ENCODE data around the gene TCERG1L.

TCERG1L gene

DNA sequence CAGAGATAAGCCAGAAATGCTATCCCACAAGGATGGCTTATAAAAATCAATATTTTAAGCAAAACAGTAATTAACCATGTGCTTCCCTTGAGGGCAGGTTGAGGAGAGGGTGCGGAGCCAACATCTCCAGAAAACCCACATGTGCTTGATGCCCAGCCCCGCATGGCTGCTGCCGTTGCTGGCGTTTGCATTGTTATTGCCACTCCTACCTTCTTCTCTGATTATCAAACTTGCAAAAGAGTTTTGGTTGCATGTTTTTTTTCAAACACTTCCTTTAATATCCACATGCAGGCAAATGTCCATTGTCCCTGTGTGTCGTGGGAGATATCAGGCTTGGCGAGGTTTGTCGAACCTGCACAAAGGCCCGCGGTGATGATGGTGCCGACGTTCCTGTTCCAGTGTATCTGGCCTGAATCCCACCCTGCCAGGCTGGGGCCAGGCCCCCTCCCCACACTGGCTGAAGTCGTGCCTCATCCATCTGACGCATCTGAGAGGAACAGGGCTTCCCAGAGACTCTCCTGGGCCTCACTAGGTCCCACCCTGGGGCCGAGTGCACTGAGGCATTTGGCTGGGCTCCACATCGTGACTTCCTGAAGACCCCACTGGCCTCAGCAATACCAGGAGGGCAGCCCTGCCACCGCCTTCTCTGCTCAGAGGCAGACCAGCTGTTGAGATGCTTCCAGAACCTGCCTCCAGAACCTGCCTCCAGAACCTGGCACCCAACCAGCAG is 40.9 kb downstream of the TCERG1L start:
- no peak overlapping the region for H3K27ac Mint-ChIP-seq
- H3K9me3 Mint-ChIP-seq: no peaks in the 10 kb centered on the region
- no peaks in the 10 kb centered on the region for H3K4me1 Mint-ChIP-seq (ENCODE audit: low read depth)
- no peak overlapping the region for H3K4me3 Mint-ChIP-seq
- no peaks in the 10 kb centered on the region for H3K27me3 Mint-ChIP-seq
- no peaks in the 10 kb centered on the region for H3K36me3 Mint-ChIP-seq (ENCODE audit: low read depth)
- no peak for DNase-seq

DNA sequence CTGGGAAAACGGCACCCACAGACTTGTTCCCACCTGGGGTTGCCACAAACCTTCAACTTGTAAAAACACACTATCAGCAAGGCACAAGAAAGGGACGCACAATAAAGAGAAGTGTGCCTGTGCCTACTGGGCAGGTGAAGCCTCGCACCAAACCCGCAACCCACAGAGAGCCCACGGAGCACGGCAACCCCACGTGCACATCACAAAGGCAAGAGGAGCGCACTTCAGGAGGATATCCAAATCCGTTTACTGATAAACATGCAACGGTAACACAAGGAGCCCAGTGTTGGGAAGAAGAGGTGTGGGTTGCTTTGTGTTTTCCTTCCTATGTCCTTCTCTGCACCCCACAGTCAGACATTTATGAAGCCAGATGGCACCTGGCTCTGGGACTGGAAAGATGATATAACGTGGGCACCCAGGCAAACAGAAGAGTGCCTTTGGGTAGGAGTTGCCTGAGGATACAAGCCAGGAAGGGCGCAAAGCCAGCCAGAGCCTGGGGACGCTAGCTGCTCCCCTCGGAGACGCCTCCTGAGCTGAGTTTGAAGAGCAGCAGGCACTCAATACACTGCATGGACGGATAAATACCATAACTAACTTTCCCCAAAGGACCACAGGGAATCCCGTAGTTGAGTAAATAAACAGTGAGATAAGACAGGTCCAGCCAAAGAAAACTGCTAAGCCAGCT is 41.6 kb downstream of the TCERG1L start:
- Mint-ChIP-seq H3K9me3 (no peaks in the 10 kb centered on the region), H3K27ac (no peak overlapping the region), H3K4me1 (ENCODE audit: low read depth) (no peaks in the 10 kb centered on the region), H3K27me3 (no peaks in the 10 kb centered on the region), H3K36me3 (ENCODE audit: low read depth) (no peaks in the 10 kb centered on the region), H3K4me3 (no peak overlapping the region)
- no peak for DNase-seq

DNA sequence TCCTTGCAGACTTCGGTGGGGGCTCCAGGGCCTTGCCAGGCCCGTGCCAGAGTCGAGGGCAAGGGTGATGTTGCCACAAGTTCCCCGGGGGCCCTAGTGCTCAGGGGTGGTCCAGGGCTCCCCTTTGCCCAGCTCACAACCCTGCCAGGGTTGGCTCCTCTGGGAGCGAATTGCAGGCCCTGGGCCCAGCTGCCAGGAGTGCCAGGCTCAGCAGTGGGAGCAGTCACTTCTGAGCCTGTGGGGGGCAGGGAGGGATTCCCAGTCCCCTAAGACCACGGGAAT is 43.8 kb downstream of the TCERG1L start:
- Mint-ChIP-seq H3K27me3 (no peaks in the 10 kb centered on the region), H3K4me1 (ENCODE audit: low read depth) (no peaks in the 10 kb centered on the region), H3K4me3 (no peak overlapping the region), H3K27ac (no peak overlapping the region), H3K9me3 (no peaks in the 10 kb centered on the region), H3K36me3 (ENCODE audit: low read depth) (no peaks in the 10 kb centered on the region)
- no peak for DNase-seq

DNA sequence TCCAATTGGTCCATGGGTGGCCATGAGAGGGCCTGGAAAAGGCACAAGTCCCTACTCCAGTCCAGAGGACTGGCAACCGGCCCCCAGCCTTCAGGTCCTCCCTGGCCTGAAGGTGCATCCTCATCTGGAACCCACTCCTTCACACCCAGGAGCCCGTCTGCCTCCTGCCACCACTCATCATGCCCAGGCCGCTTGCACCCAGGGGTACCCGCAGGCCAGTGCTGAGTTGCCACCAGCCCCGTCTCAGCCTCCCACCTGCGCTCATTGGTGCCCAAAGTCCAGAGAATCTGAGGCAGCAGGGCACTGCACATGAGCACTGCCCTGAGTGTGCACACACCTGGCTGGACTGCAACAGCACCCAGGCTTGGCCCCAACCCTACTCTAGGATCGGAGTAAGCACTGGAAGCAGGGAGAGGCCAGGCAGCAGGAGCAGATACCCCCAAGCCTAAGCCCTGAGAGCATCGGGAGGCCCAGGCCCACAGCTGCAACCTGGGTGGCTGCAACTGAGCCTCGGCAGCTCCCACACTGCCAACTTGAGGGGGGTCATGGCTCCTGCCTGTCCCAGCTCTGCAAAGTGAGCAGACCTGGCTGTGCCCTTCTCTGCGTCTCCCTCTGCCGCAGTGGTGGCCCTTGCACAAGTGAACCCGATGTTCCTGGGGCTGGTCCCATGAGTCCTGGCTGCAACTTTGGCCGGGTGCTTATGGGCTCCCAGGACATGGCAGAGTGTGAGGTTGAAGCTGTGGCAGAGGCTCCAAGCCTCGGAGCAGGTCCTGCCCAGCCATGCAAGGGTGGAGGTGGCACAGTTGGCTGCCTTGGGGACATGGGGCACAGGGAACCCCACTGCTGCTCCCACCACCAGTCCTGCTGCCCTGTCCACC is 44.3 kb downstream of the TCERG1L start:
- H3K27ac Mint-ChIP-seq: no peak overlapping the region
- no peaks in the 10 kb centered on the region for H3K36me3 Mint-ChIP-seq (ENCODE audit: low read depth)
- DNase-seq: no peak
- no peaks in the 10 kb centered on the region for H3K9me3 Mint-ChIP-seq
- no peak overlapping the region for H3K4me3 Mint-ChIP-seq
- no peaks in the 10 kb centered on the region for H3K27me3 Mint-ChIP-seq
- H3K4me1 Mint-ChIP-seq (ENCODE audit: low read depth): no peaks in the 10 kb centered on the region

DNA sequence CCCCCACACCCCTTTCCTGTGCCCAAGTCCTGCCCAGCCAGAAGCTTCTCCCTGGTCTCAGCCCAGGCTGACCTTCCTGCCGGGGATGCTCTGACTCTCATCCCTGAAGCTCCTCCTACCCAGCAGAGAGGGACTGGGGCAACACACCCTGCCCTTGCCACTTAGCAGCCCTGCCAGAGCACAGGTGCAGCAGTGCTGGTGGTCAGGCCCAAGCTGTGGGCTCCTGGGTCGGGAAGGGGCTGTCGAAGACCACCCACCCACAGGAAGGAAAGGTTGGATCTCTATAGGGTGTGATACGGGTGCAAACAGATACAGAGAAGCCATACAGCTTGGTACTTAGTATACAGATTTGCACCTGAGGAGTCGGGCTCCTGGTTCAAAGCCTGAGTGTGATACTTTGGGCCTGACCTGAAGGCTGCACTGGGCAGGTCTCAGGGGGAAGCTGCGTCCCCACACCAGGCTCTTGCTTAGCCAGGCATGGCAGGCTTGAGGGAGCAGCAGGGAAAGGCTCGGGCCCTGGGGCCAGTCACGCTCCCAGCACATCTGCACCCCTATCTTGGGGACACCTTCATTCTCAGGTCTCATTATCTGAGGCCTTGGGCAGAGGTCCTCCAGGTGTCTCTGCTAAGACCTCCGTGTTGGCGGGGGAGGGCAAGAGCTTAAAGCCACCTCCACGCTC is 47.3 kb downstream of the TCERG1L start:
- Mint-ChIP-seq H3K27ac (no peak overlapping the region), H3K36me3 (ENCODE audit: low read depth) (no peaks in the 10 kb centered on the region), H3K27me3 (no peaks in the 10 kb centered on the region), H3K9me3 (no peaks in the 10 kb centered on the region), H3K4me1 (ENCODE audit: low read depth) (no peaks in the 10 kb centered on the region), H3K4me3 (no peak overlapping the region)
- no peak for DNase-seq

DNA sequence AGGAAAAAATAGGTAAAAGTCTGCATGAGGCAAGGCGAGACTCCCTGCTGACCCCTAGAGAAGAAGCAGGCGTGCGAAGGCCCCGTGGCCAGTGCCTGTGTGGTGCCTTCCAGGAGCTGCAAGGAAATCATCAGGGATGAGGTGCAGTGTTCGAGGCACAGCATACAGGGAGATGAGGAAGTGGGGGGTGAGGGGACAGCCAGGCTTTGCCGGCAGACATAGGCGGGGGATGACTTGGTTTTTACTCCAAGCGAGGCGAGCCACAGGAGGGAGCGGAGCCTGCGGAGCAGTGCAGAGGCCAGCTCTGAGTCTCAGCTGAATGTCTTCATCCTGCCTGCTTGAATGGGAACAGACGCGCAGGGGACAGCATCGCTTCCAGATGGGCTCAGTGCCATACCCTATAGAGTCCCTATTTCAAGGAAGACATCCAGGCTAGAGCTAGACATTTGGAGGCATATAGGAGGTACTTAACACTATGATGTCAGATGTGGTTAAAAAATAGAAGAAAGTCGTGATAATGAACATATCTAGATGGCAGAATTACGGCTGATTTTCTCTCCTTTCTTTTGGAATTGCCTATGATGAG is 49.5 kb downstream of the TCERG1L start:
- H3K36me3 Mint-ChIP-seq (ENCODE audit: low read depth): no peaks in the 10 kb centered on the region
- H3K9me3 Mint-ChIP-seq: no peaks in the 10 kb centered on the region
- no peaks in the 10 kb centered on the region for H3K4me1 Mint-ChIP-seq (ENCODE audit: low read depth)
- no peak overlapping the region for H3K4me3 Mint-ChIP-seq
- H3K27me3 Mint-ChIP-seq: no peaks in the 10 kb centered on the region
- DNase-seq: no peak
- no peak overlapping the region for H3K27ac Mint-ChIP-seq

DNA sequence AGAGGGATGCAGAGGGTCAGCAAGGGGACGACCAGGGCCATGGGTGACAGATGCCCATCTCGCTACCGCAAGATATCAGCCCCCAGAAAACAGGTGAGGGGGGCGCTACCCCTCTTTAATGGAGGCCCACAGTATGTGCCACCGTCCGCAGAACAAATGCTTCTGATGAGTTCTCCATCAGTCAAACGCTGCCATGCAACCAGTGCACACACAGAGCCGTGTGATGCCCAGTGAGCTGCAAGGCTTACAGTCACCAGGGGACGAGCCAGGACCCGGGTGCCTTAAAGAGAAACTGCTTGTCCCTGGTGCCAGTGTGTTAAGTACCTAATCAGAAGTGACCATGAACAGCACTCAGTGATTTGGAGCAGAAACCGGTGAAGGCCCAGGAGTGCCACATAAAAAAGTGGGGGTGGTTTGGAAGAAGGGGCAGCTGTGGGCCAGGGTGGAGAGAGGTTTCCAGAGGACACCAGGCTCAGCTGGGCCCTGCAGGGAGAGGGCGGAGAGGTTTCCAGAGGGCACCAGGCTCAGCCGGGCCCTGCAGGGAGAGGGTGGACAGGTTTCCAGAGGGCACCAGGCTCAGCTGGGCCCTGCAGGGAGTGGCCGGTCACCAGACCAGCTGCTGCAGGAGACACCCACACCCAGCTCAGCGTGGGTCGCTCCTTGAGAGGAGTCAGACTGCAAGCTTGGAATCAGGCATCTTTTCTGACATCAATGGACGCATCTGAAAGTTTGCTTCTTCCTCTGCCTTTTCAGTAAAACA is 50.9 kb downstream of the TCERG1L start:
- Mint-ChIP-seq H3K4me1 (ENCODE audit: low read depth) (no peaks in the 10 kb centered on the region), H3K27ac (no peak overlapping the region), H3K27me3 (no peaks in the 10 kb centered on the region), H3K4me3 (no peak overlapping the region), H3K9me3 (no peaks in the 10 kb centered on the region), H3K36me3 (ENCODE audit: low read depth) (no peaks in the 10 kb centered on the region)
- no peak for DNase-seq

DNA sequence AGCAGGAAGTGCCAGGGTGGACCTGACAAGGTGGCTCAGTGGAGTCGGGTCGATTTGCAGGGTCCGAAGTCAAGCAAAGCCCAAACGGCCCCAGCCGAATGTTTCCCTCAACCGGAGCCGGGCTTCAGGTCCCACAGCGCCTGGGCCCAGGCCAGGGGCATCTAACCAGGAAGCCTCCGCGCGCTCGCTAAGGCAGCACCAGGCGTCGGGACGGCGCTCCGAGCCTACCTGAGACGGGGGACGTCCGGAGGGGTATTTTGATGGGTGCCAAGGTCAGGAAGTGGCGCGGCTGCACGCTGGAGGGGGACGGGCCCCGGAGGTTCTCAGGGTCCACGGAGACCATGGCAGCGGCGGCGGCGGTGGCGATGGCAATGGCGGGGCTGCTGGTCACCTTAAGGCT is 51.5 kb downstream of the TCERG1L start:
- no peak overlapping the region for H3K4me3 Mint-ChIP-seq
- H3K9me3 Mint-ChIP-seq: no peaks in the 10 kb centered on the region
- H3K27me3 Mint-ChIP-seq: no peaks in the 10 kb centered on the region
- no peaks in the 10 kb centered on the region for H3K36me3 Mint-ChIP-seq (ENCODE audit: low read depth)
- no peaks in the 10 kb centered on the region for H3K4me1 Mint-ChIP-seq (ENCODE audit: low read depth)
- no peak for DNase-seq
- H3K27ac Mint-ChIP-seq: no peak overlapping the region

DNA sequence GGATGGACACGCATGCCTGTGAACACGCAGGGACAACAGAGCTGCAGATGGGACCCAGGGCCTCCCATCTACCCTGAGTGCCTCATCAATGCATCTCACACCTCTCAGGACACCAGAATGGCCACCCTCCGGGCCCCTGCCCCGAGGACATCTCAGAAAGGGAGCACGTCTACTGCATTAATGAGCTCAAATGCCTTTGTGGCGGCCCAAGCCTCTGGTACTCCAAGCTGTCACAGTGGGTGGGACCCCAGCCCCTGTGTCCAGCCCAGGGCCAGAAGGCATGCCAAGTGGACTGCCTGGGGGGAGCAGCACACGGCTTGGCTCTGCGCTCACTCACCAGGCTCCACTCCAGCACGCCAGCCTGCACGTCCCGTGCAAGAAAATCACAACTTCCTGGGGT is 52.0 kb downstream of the TCERG1L start:
- H3K27ac Mint-ChIP-seq: no peak overlapping the region
- no peaks in the 10 kb centered on the region for H3K27me3 Mint-ChIP-seq
- no peak overlapping the region for H3K4me3 Mint-ChIP-seq
- no peaks in the 10 kb centered on the region for H3K9me3 Mint-ChIP-seq
- H3K36me3 Mint-ChIP-seq (ENCODE audit: low read depth): no peaks in the 10 kb centered on the region
- no peak for DNase-seq
- H3K4me1 Mint-ChIP-seq (ENCODE audit: low read depth): no peaks in the 10 kb centered on the region

DNA sequence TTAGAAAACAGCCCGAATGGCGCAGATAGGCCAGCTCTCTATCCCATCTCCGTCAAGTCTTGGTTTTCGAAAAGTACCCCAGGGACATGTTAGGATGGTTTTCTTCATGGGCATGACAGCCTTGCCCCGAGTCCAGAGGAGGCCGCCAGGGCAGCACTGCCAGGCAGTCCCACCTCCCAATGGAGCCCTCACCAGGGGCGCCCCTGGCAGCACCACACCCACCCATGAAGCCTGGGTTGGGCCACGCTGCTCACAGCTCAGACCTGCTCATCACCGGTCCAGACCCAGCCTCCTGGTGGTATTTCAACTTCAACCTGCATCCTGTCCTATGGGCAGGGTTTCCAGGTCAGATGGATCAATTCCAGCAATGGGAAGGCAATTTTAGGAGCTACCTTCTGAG is 53.3 kb downstream of the TCERG1L start:
- Mint-ChIP-seq H3K4me3 (no peak overlapping the region), H3K4me1 (ENCODE audit: low read depth) (no peaks in the 10 kb centered on the region), H3K36me3 (ENCODE audit: low read depth) (no peaks in the 10 kb centered on the region), H3K9me3 (no peaks in the 10 kb centered on the region), H3K27me3 (no peaks in the 10 kb centered on the region), H3K27ac (no peak overlapping the region)
- DNase-seq: no peak

DNA sequence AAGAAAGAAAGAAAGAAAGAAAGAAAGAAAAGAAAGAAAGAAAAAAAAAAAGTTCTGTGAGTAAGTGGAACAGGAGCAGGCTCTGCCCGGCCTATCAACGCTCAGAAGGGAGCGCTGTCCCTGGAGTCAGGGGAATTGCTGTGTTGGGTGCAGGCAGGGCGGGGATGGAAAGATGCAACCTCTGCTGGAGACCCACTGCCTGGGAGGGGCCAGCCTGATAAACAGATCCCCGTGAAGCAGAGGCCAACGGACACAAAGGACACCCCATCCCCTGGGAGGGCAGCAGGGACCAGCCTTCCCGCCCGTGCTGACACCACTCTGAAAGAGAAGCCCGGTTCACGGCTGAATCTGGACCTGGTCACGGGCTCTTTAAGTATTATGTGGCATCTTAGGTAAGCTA is 54.5 kb downstream of the TCERG1L start:
- Mint-ChIP-seq H3K4me3 (no peak overlapping the region), H3K4me1 (ENCODE audit: low read depth) (no peaks in the 10 kb centered on the region), H3K27ac (no peak overlapping the region), H3K36me3 (ENCODE audit: low read depth) (no peaks in the 10 kb centered on the region), H3K27me3 (no peaks in the 10 kb centered on the region), H3K9me3 (no peaks in the 10 kb centered on the region)
- no peak for DNase-seq

DNA sequence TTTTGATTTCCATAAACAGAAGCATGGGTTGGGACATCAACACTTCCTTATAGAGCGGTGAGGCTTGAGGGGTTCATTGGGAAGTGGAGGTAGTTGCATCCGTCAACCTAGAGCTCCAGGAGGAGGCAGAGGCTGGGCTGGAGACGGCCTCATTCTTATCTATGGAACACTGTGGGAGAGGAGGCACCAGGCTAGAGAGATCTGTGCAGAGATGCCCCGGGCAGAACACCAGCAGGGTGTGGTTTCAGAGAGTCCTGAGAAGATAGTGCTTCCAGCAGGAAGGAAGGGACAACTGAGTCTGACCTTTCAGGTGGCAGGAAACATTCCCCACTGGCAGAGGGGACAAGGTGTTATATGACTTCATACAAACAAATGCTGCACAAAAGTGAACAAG is 56.7 kb downstream of the TCERG1L start:
- Mint-ChIP-seq H3K27me3 (no peaks in the 10 kb centered on the region), H3K36me3 (ENCODE audit: low read depth) (no peaks in the 10 kb centered on the region), H3K27ac (no peak overlapping the region), H3K4me3 (no peak overlapping the region), H3K4me1 (ENCODE audit: low read depth) (no peaks in the 10 kb centered on the region), H3K9me3 (no peaks in the 10 kb centered on the region)
- DNase-seq: no peak

DNA sequence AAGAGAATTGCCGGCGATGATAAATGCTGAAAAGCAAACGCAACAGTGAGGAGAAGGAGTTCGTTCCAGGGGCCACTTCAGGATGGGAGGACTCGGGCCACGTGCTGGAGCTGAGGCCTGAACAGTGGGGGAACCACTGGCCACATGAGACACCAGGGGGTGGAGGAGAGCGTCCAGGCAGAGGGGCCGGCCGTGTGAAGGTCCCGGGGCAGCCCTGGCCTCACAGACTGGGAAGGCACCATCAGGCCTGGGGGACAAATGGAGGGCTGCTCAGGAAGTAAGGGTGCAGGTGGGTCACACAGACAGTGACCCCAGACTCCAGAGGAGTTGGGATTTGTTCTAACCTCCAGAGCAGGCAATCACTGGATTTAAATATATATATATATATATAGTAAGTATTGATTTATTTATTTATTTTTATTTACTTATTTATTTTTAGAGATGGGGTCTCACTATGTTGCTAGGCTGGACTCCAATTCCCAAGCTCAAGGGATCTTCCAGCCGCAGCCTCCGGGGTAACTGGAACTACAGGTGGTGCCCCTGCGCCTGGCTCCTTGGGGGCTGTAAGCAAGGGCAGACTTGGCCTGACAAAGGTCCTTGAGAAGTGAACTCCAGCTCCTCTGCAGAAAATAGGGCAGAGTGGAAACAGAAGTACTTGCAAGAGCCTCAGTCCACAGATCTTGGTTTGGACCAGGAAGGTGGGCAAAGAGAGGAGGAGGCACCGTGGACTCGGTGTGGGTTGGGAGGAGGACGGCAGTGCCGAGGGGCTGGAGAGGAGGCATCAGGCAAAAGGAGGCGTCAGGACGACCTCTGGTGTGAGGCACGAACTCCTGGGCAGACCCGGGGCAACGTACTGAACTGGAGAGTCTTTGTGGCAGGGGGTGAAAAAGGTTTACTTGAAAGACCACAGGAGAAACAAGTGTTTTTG is 57.3 kb downstream of the TCERG1L start:
- H3K27me3 Mint-ChIP-seq: no peaks in the 10 kb centered on the region
- H3K36me3 Mint-ChIP-seq (ENCODE audit: low read depth): no peaks in the 10 kb centered on the region
- no peak overlapping the region for H3K27ac Mint-ChIP-seq
- no peak for DNase-seq
- H3K9me3 Mint-ChIP-seq: no peaks in the 10 kb centered on the region
- no peaks in the 10 kb centered on the region for H3K4me1 Mint-ChIP-seq (ENCODE audit: low read depth)
- no peak overlapping the region for H3K4me3 Mint-ChIP-seq

Measured in activated T-cell treated with anti-CD3 and anti-CD28 coated beads, Interleukin-2, amount 50 U/mL, for 24 hours (primary cell).